Immature natural killer cell (primary cell): ENCODE measurements around the gene RET. TPM values are rescaled to one million over a fixed set of nuclear protein-coding genes. Genes with fewer than 3 reads are reported as not detected.

Experiments
- DNase-seq, 3 donors: peaks; one replicate each; pipeline ENCODE4 v3.0.0; 2022; ENCODE audit warnings: mixed read lengths in 1 of 3
- H3K27ac Mint-ChIP-seq, 6 donors: one replicate each; pipeline ENCODE4 v1.8.0; 2020; ENCODE audit warnings: mixed read lengths in 6 of 6, mild to moderate bottlenecking in 5 of 6, inconsistent platforms in 4 of 6, moderate library complexity in 3 of 6
- H3K27me3 Mint-ChIP-seq, 3 donors: one replicate each; pipeline ENCODE4 v1.8.0; 2020 to 2021; ENCODE audit warnings: low read depth in 3 of 3, mild to moderate bottlenecking in 3 of 3, mixed read lengths in 3 of 3, moderate library complexity in 3 of 3, inconsistent platforms in 1 of 3
- H3K36me3 Mint-ChIP-seq, 3 donors: one replicate each; pipeline ENCODE4 v1.8.0; 2020; ENCODE audit warnings: mixed read lengths in 3 of 3, inconsistent platforms in 2 of 3, mild to moderate bottlenecking in 2 of 3
- H3K4me1 Mint-ChIP-seq, 2 donors: one replicate each; pipeline ENCODE4 v1.8.0; 2020; ENCODE audit warnings: inconsistent platforms in 2 of 2, mild to moderate bottlenecking in 2 of 2, mixed read lengths in 2 of 2, moderate library complexity in 1 of 2
- H3K4me3 Mint-ChIP-seq, 5 donors: one replicate each; pipeline ENCODE4 v1.8.0; 2020; ENCODE audit warnings: mild to moderate bottlenecking in 5 of 5, mixed read lengths in 5 of 5, inconsistent platforms in 3 of 5, moderate library complexity in 3 of 5
- H3K9me3 Mint-ChIP-seq, 6 donors: one replicate each; pipeline ENCODE4 v1.8.0; 2020; ENCODE audit warnings: mild to moderate bottlenecking in 6 of 6, mixed read lengths in 6 of 6, inconsistent platforms in 4 of 6, moderate library complexity in 3 of 6
- polyA plus RNA-seq, 3 donors: library from polyadenylated mRNA; unstranded; fragments of 300-500 nt; fragmentation: Illumina TruSeq; gene quantifications; one replicate each; pipeline ENCODE4 v1.2.3, GENCODE V29; 2021

Gene RET
- polyA plus RNA-seq, 3 donors from 2014 or later, result 0.27 TPM; not detected in 2

DNA sequence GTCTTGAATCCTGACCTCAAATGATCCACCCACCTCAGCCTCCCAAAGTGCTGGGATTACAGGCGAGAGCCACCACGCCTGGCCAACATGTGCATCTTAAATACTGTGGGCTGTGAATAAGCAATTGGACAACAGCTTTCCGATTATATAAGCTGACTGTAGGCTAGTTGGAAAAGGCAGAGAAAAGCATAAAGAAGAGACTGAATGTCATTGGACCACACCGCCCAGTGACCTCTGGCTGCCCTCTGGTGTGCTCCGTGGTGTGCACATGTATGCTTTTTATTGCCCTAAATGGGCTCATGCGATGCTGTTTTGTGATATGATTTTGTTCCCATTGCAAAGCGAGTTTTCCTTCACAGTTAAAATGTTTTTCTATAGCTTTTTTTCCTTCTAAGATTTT is 46.0 kb downstream of the RET start:
- no peak overlapping the region for H3K4me3 Mint-ChIP-seq
- H3K36me3 Mint-ChIP-seq, result no peaks in the 10 kb centered on the region
- no peaks in the 10 kb centered on the region for H3K9me3 Mint-ChIP-seq
- peaks cover 45 to 49% of the 10 kb centered on the region in 2 donors for H3K4me1 Mint-ChIP-seq
- no peak for DNase-seq
- H3K27me3 Mint-ChIP-seq, result peaks cover 0 to 4% (median 0%) of the 10 kb centered on the region in 3 donors
- H3K27ac Mint-ChIP-seq, result peak overlapping the region in 5 of 6 donors; percentile 40 to 95 (median 72)

- Mint-ChIP-seq H3K9me3 (no peaks in the 10 kb centered on the region), H3K4me3 (no peak overlapping the region), H3K4me1 (peaks cover 52 to 56% of the 10 kb centered on the region in 2 donors), H3K36me3 (no peaks in the 10 kb centered on the region), H3K27ac (peak overlapping the region in 3 of 6 donors; percentile 25 to 79 (median 55)), H3K27me3 (peaks cover 0 to 4% (median 0%) of the 10 kb centered on the region in 3 donors)
- no peak for DNase-seq
Measured at GRCh38 chr10:43123361-43124093, 46.7 kb downstream of the RET start.

- no peaks in the 10 kb centered on the region for H3K36me3 Mint-ChIP-seq
- no peak overlapping the region for H3K4me3 Mint-ChIP-seq
- no peaks in the 10 kb centered on the region for H3K9me3 Mint-ChIP-seq
- H3K27ac Mint-ChIP-seq, result peak overlapping the region in 3 of 6 donors; percentile 25 to 79 (median 55)
- peaks cover 0 to 4% (median 0%) of the 10 kb centered on the region in 3 donors for H3K27me3 Mint-ChIP-seq
- DNase-seq, result no peak
- peaks cover 58 to 59% of the 10 kb centered on the region in 2 donors for H3K4me1 Mint-ChIP-seq
Measured at GRCh38 chr10:43124094-43124521, 47.2 kb downstream of the RET start.

- no peaks in the 10 kb centered on the region for H3K36me3 Mint-ChIP-seq
- H3K27ac Mint-ChIP-seq, result peak overlapping the region in 1 of 6 donors; percentile 36
- DNase-seq, result no peak
- H3K4me1 Mint-ChIP-seq, result peaks cover 64% of the 10 kb centered on the region in 2 donors
- peaks cover 0 to 4% (median 0%) of the 10 kb centered on the region in 3 donors for H3K27me3 Mint-ChIP-seq
- H3K4me3 Mint-ChIP-seq, result no peak overlapping the region
- H3K9me3 Mint-ChIP-seq, result no peaks in the 10 kb centered on the region
Measured at GRCh38 chr10:43124574-43125273, 47.9 kb downstream of the RET start.

DNA sequence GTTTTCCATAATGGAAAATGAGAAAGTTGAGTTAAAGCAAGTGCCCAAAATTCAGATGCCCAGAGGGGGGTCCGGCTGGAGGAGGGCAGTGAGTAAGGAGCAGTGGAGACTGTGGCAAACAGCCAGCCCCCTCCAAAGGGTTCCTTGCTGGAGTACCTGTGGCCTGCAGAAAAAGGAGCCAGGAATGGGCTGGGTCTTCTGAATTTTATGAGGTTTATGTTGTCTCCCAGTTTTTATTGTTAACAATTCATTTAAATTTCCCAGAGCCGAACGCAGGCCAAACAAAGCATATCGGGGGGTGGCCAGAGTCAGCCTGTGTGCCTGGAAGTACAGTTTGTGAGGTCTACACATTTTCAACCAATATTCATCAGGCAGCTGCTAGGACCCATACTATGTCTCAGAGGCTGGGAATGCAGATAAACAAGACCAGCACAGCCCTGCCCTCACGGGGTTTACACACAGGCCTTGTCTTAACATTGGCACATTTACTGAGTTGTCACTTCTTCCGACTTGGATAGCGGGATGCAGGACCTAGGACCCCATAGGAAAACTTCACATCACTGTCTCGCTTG is 48.5 kb downstream of the RET start:
- peaks cover 62 to 65% of the 10 kb centered on the region in 2 donors for H3K4me1 Mint-ChIP-seq
- peak overlapping the region in 2 of 6 donors; percentile 14 to 36 for H3K27ac Mint-ChIP-seq
- DNase-seq, result no peak
- H3K36me3 Mint-ChIP-seq, result no peaks in the 10 kb centered on the region
- H3K27me3 Mint-ChIP-seq, result peaks cover 0 to 4% (median 0%) of the 10 kb centered on the region in 3 donors
- no peaks in the 10 kb centered on the region for H3K9me3 Mint-ChIP-seq
- no peak overlapping the region for H3K4me3 Mint-ChIP-seq

DNA sequence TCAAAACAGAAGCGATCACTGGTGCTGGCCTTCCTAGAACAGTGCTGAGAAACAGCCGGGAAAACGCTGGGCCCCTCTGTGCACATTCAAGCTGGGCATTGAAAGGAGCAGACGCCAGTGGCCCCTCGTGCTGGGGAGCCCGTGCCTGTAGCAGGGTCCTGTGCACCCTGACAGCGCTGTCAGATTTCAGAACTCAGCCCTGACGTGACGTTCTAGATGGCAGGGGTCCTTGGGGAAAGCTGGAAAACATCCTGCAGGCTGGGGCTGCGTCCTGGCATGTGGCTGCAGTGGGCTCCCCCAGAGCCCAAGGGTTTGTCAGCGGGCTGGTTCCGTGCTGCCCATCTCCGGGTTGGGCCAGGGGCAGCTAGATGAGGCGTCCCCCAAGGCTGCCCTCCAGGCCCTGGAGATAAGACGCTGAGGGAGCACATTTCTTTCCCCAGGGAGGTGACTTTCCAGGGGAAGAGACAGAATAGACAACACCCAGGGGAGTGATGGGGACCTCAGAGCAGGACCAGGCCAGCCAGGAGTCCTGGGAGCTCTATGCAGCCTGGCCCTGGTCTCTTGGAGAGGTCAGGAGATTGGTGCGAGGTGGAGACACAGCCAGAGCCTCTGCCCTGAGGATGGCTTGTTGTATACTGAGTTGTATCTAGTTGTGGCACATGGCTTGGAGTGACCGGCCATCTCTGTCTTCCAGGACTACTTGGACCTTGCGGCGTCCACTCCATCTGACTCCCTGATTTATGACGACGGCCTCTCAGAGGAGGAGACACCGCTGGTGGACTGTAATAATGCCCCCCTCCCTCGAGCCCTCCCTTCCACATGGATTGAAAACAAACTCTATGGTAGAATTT is 49.2 kb downstream of the RET start:
- no peaks in the 10 kb centered on the region for H3K36me3 Mint-ChIP-seq
- no peaks in the 10 kb centered on the region for H3K27me3 Mint-ChIP-seq
- H3K27ac Mint-ChIP-seq, result peak overlapping the region in 4 of 6 donors; percentile 69 to 82 (median 80)
- DNase-seq, result no peak
- H3K9me3 Mint-ChIP-seq, result no peaks in the 10 kb centered on the region
- H3K4me3 Mint-ChIP-seq, result no peak overlapping the region
- peaks cover 54 to 58% of the 10 kb centered on the region in 2 donors for H3K4me1 Mint-ChIP-seq

DNA sequence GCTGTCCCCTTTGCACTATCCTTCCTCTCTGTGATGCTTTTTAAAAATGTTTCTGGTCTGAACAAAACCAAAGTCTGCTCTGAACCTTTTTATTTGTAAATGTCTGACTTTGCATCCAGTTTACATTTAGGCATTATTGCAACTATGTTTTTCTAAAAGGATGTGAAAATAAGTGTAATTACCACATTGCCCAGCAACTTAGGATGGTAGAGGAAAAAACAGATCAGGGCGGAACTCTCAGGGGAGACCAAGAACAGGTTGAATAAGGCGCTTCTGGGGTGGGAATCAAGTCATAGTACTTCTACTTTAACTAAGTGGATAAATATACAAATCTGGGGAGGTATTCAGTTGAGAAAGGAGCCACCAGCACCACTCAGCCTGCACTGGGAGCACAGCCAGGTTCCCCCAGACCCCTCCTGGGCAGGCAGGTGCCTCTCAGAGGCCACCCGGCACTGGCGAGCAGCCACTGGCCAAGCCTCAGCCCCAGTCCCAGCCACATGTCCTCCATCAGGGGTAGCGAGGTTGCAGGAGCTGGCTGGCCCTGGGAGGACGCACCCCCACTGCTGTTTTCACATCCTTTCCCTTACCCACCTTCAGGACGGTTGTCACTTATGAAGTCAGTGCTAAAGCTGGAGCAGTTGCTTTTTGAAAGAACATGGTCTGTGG is 50.0 kb downstream of the RET start:
- peak overlapping the region in 4 of 5 donors; percentile 20 to 47 (median 22) for H3K4me3 Mint-ChIP-seq
- H3K27me3 Mint-ChIP-seq, result peaks cover 0 to 2% (median 0%) of the 10 kb centered on the region in 3 donors
- DNase-seq, result no peak
- H3K9me3 Mint-ChIP-seq, result no peaks in the 10 kb centered on the region
- no peaks in the 10 kb centered on the region for H3K36me3 Mint-ChIP-seq
- peak overlapping the region; percentile 45 to 82 (median 80) for H3K27ac Mint-ChIP-seq
- H3K4me1 Mint-ChIP-seq, result peaks cover 46 to 50% of the 10 kb centered on the region in 2 donors

DNA sequence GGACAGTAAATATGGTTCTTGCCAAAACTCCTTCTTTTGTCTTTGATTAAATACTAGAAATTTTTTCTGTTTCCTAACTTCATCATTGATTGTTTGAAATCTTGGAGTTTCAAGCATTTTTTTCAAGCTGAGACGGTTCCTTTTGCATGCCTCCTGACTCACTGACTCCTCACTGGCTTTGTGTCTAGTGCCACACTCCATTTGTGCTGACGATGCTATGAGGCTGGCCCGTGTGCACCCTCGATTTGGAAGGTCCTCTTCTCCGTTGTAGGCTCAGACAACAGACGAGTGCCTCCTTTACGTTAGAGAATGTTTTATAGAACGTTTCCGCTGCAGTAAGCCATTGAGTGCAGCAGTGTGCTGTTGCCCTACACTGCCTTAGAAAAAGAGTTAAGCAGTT is 50.6 kb downstream of the RET start:
- peak overlapping the region in 1 of 5 donors; percentile 22 for H3K4me3 Mint-ChIP-seq
- peaks cover 41 to 45% of the 10 kb centered on the region in 2 donors for H3K4me1 Mint-ChIP-seq
- H3K9me3 Mint-ChIP-seq, result no peaks in the 10 kb centered on the region
- no peaks in the 10 kb centered on the region for H3K36me3 Mint-ChIP-seq
- H3K27ac Mint-ChIP-seq, result peak overlapping the region; percentile 45 to 82 (median 72)
- H3K27me3 Mint-ChIP-seq, result peaks cover 0 to 2% (median 0%) of the 10 kb centered on the region in 3 donors
- no peak for DNase-seq

- H3K27ac Mint-ChIP-seq, result peak overlapping the region; percentile 46 to 88 (median 79)
- H3K36me3 Mint-ChIP-seq, result no peaks in the 10 kb centered on the region
- no peaks in the 10 kb centered on the region for H3K9me3 Mint-ChIP-seq
- peaks cover 0 to 2% (median 0%) of the 10 kb centered on the region in 3 donors for H3K27me3 Mint-ChIP-seq
- H3K4me3 Mint-ChIP-seq, result no peak overlapping the region
- H3K4me1 Mint-ChIP-seq, result peaks cover 35 to 47% of the 10 kb centered on the region in 2 donors
- DNase-seq, result no peak
Measured at GRCh38 chr10:43128331-43128730, 51.5 kb downstream of the RET start.

- peaks cover 35 to 55% of the 10 kb centered on the region in 2 donors for H3K4me1 Mint-ChIP-seq
- H3K4me3 Mint-ChIP-seq, result peak overlapping the region in 3 of 5 donors; percentile 2 to 70 (median 22)
- no peaks in the 10 kb centered on the region for H3K9me3 Mint-ChIP-seq
- H3K27ac Mint-ChIP-seq, result peak overlapping the region; percentile 76 to 92 (median 82)
- DNase-seq, result peak; percentile 44 to 56 (median 53)
- peaks cover 0 to 2% (median 0%) of the 10 kb centered on the region in 3 donors for H3K27me3 Mint-ChIP-seq
- no peaks in the 10 kb centered on the region for H3K36me3 Mint-ChIP-seq
Measured at GRCh38 chr10:43128958-43129706, 52.3 kb downstream of the RET start.

DNA sequence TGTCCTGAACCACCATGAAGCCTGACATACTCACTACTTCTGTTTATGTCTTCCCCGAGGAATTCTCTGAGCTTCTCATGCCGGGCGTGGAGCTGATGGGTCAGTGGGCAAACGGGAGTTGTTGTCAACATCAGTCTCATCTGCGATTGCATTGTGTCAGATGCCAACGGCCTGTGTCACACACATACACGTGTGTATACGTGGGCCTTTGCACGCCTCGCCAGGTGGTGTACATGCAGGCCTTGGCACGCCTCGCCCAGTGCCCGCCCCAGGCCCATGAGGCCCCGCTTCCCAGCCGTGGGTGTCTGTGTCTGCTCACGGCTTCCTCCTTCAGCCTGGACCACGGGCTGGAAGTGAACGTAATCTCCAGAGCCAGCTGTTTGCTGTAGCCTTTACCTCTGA is 53.9 kb downstream of the RET start:
- H3K27ac Mint-ChIP-seq, result peak overlapping the region in 3 of 6 donors; percentile 11 to 54 (median 30)
- H3K9me3 Mint-ChIP-seq, result no peaks in the 10 kb centered on the region
- H3K27me3 Mint-ChIP-seq, result peaks cover 0 to 2% (median 0%) of the 10 kb centered on the region in 3 donors
- DNase-seq, result no peak
- H3K36me3 Mint-ChIP-seq, result peaks cover 0 to under 1% (median 0%) of the 10 kb centered on the region in 3 donors
- H3K4me1 Mint-ChIP-seq, result peaks cover 35 to 70% of the 10 kb centered on the region in 2 donors
- H3K4me3 Mint-ChIP-seq, result no peak overlapping the region

- Mint-ChIP-seq H3K9me3 (no peaks in the 10 kb centered on the region), H3K36me3 (peaks cover 0 to 3% (median 0%) of the 10 kb centered on the region in 3 donors), H3K4me3 (no peak overlapping the region), H3K27ac (peak overlapping the region in 1 of 6 donors; percentile 30), H3K4me1 (peaks cover 39 to 75% of the 10 kb centered on the region in 2 donors), H3K27me3 (peaks cover 0 to 3% (median 2%) of the 10 kb centered on the region in 3 donors)
- DNase-seq, result no peak
Measured at GRCh38 chr10:43131256-43131655, 54.4 kb downstream of the RET start.
